ENCODE results near the gene EIF5A.

The EIF5A gene

DNA sequence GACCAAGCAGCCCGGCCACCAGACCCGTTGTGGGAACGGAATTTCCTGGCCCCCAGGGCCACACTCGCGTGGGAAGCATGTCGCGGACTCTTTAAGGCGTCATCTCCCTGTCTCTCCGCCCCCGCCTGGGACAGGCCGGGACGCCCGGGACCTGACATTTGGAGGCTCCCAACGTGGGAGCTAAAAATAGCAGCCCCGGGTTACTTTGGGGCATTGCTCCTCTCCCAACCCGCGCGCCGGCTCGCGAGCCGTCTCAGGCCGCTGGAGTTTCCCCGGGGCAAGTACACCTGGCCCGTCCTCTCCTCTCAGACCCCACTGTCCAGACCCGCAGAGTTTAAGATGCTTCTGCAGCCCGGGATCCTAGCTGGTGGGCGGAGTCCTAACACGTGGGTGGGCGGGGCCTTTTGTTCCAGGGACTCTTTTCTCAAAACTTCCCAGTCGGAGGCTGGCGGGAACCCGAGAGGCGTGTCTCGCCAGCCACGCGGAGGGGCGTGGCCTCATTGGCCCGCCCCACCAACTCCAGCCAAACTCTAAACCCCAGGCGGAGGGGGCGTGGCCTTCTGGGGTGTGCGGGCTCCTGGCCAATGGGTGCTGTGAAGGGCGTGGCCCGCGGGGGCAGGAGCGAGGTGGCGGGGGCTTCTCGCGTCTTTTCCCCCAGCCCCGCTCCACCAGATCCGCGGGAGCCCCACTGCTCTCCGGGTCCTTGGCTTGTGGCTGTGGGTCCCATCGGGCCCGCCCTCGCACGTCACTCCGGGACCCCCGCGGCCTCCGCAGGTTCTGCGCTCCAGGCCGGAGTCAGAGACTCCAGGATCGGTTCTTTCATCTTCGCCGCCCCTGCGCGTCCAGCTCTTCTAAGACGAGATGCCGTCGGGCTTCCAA lies 26.1 kb upstream of the EIF5A start, which contains the start of gene SLC2A4:
Gene SLC2A4, plus strand, starts transcription at position 645 of the 879 bp plus-strand sequence. Its CDS starts 217 bp downstream, at position 862.
- H3K4me3 ChIP-seq (ENCODE audit: low read depth, low read length) = peak within 1 kb of the TSS; percentile 53
- TF ChIP-seq, protein P1, sequence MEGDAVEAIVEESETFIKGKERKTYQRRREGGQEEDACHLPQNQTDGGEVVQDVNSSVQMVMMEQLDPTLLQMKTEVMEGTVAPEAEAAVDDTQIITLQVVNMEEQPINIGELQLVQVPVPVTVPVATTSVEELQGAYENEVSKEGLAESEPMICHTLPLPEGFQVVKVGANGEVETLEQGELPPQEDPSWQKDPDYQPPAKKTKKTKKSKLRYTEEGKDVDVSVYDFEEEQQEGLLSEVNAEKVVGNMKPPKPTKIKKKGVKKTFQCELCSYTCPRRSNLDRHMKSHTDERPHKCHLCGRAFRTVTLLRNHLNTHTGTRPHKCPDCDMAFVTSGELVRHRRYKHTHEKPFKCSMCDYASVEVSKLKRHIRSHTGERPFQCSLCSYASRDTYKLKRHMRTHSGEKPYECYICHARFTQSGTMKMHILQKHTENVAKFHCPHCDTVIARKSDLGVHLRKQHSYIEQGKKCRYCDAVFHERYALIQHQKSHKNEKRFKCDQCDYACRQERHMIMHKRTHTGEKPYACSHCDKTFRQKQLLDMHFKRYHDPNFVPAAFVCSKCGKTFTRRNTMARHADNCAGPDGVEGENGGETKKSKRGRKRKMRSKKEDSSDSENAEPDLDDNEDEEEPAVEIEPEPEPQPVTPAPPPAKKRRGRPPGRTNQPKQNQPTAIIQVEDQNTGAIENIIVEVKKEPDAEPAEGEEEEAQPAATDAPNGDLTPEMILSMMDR (IDR thresholded peaks at IDR 0.05; ENCODE audit: borderline replicate concordance, insufficient read depth, low read depth, low read length) = no peak

DNA sequence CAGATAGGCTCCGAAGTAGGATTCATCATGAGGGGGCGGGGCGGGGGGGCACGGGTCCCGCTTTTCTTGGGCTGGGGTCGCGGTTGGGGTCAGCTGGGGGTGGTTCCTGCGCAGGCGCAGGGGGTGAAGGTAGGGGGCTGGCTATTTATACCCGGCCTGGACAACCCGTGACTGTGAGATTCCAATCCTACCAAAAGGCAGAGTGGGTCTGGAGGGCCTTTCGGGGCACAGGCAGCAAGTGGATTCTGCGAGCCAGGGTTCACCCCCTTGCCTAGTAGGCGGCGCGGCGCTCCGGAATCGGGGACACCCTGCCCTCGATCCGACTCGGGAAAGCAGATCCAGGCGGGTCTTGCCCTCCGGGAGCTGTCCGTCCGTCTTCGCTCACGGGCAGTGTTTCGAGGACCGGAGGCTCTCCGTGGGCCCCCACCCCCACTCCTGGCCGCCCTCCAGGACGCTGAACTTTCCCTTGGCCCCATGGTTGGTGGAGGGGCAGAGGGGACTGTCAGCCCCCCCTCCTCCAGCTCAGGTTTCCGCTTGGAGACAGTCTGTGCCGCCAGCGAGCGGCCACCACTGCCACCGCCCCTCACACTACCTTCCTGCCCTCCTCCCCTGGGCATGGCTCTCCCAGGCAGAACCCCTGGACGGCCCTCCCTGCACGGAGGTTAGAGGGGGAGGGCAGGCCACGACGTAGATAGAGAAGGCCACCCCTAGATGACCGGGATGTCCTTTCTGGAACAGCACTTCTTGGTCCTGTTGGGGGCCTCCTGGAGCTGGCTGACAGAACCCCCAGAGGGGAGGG lies 25.3 kb upstream of the EIF5A start:
- peak overlapping the region; percentile 53 for H3K4me3 ChIP-seq (ENCODE audit: low read depth, low read length)
- TF ChIP-seq, protein P1 (IDR thresholded peaks at IDR 0.05; ENCODE audit: borderline replicate concordance, insufficient read depth, low read depth, low read length) = no peak

DNA sequence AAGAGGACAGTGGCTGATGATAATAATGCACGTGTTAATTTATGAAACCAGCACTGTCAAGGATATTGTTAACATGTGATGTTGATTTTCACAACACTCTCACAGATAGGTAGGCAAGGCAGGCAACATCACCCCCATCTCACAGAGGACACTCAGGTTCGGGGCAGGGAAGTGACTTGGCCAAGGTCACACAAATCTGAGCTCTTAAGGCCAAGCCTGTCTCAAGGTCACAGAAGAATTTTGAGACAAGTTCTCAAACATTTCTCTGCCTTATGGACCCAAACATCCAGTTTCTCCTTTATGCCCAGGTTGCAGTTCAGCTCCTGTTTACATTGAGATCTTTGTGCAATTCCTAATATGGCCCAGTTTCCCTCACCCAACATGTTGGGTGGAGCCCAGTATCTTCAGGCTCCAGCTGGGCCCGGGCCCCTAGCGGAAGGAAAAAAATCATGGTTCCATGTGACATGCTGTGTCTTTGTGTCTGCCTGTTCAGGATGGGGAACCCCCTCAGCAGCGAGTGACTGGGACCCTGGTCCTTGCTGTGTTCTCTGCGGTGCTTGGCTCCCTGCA lies 24.6 kb upstream of the EIF5A start:
- TF ChIP-seq, protein P1 (IDR thresholded peaks at IDR 0.05; ENCODE audit: borderline replicate concordance, insufficient read depth, low read depth, low read length) = 0 out of 2 replicates have a peak, but pooled peaks have one; percentile 19

DNA sequence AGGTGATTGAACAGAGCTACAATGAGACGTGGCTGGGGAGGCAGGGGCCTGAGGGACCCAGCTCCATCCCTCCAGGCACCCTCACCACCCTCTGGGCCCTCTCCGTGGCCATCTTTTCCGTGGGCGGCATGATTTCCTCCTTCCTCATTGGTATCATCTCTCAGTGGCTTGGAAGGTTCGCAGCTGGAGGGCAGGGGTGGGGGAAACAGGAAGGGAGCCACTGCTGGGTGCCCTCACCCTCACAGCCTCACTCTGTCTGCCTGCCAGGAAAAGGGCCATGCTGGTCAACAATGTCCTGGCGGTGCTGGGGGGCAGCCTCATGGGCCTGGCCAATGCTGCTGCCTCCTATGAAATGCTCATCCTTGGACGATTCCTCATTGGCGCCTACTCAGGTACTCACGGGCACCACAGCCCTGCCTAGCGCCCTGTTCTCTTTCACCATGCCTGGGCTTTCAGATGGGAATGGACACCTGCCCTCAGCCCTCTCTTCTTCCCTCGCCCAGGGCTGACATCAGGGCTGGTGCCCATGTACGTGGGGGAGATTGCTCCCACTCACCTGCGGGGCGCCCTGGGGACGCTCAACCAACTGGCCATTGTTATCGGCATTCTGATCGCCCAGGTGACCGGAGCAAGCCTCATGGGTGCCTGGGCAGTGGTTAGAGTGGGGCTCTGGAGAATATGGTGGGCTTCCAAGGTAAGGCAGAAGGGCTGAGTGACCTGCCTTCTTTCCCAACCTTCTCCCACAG lies 23.8 kb upstream of the EIF5A start:
- TF ChIP-seq, protein P1 (IDR thresholded peaks at IDR 0.05; ENCODE audit: borderline replicate concordance, insufficient read depth, low read depth, low read length) = no peak
- no peak overlapping the region for H3K4me3 ChIP-seq (ENCODE audit: low read depth, low read length)

More for the DNA sequence above, 24.6 kb upstream of the EIF5A start:
- no peak overlapping the region for H3K4me3 ChIP-seq (ENCODE audit: low read depth, low read length)

DNA sequence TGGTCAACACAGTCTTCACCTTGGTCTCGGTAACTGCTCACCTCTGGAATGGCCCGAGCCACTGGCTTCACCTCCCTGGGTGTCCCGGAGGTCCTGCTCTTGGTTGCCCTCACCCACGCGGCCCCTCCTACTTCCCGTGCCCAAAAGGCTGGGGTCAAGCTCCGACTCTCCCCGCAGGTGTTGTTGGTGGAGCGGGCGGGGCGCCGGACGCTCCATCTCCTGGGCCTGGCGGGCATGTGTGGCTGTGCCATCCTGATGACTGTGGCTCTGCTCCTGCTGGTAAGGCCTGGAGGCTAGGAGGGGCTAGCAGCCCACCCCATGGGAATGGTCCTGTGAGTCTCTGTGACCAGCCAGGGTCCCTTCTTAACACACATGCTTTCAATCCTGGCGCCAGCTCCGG lies 22.5 kb upstream of the EIF5A start:
- TF ChIP-seq, protein P1 (IDR thresholded peaks at IDR 0.05; ENCODE audit: borderline replicate concordance, insufficient read depth, low read depth, low read length) = no peak
- H3K4me3 ChIP-seq (ENCODE audit: low read depth, low read length) = no peak overlapping the region

DNA sequence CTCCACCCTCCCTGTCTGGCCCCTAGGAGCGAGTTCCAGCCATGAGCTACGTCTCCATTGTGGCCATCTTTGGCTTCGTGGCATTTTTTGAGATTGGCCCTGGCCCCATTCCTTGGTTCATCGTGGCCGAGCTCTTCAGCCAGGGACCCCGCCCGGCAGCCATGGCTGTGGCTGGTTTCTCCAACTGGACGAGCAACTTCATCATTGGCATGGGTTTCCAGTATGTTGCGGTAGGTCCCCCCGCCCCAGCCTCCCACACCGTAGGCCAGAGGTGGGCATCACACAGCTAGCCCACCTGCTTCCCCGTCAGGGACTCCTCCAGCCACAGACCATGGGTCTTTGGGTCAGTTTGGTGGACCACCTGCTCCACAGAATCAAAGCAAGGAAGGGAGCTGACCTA lies 21.7 kb upstream of the EIF5A start:
- TF ChIP-seq, protein P1 (IDR thresholded peaks at IDR 0.05; ENCODE audit: borderline replicate concordance, insufficient read depth, low read depth, low read length) = no peak
- no peak overlapping the region for H3K4me3 ChIP-seq (ENCODE audit: low read depth, low read length)

All from GM12875 (cell line).